GM19468 (cell line): ENCODE results near the gene CHPT1.

Source experiments
- ATAC-seq: cut with Tn5 transposase; IDR thresholded peaks from one replicate; pipeline ENCODE4 v1.9.1; 2021; ENCODE audit warnings: mild to moderate bottlenecking, moderate library complexity, moderate number of reproducible peaks; ENCODE audit not compliant: unreplicated experiment; ENCODE audit errors: extremely low read depth

CHPT1 gene

GRCh38 chr12:101750152-101750551 lies 52.7 kb downstream of the CHPT1 start:
- ATAC-seq, result no peak

GRCh38 chr12:101759396-101760047 lies 62.1 kb downstream of the CHPT1 start:
- ATAC-seq, result no peak

GRCh38 chr12:101761350-101761749 lies 63.9 kb downstream of the CHPT1 start:
- no peak for ATAC-seq

GRCh38 chr12:101761781-101762180 lies 64.3 kb downstream of the CHPT1 start:
- no peak for ATAC-seq

GRCh38 chr12:101763246-101763931 lies 65.9 kb downstream of the CHPT1 start:
- ATAC-seq, result no peak

- ATAC-seq, result no peak
Measured at GRCh38 chr12:101764051-101764792, 66.8 kb downstream of the CHPT1 start.

- ATAC-seq, result no peak
Measured at GRCh38 chr12:101767537-101767936, 70.1 kb downstream of the CHPT1 start.

GRCh38 chr12:101768781-101769180 lies 71.3 kb downstream of the CHPT1 start:
- no peak for ATAC-seq

- ATAC-seq, result no peak
Measured at GRCh38 chr12:101769865-101770264, 72.4 kb downstream of the CHPT1 start.

GRCh38 chr12:101772012-101772775 lies 74.8 kb downstream of the CHPT1 start:
- ATAC-seq, result no peak

GRCh38 chr12:101773650-101774162 lies 76.3 kb downstream of the CHPT1 start:
- ATAC-seq, result no peak

GRCh38 chr12:101775816-101776215 lies 78.4 kb downstream of the CHPT1 start:
- no peak for ATAC-seq

- no peak for ATAC-seq
Measured at GRCh38 chr12:101777485-101777884, 80.0 kb downstream of the CHPT1 start.

GRCh38 chr12:101777978-101778377 lies 80.5 kb downstream of the CHPT1 start:
- ATAC-seq, result no peak
